ENCODE results near the gene PPY.
"Not testable (repeated sequence)": the region's sequence is repeated elsewhere in the genome, so short reads cannot be mapped to it uniquely, and the experiment has no call there.

The PPY gene

DNA sequence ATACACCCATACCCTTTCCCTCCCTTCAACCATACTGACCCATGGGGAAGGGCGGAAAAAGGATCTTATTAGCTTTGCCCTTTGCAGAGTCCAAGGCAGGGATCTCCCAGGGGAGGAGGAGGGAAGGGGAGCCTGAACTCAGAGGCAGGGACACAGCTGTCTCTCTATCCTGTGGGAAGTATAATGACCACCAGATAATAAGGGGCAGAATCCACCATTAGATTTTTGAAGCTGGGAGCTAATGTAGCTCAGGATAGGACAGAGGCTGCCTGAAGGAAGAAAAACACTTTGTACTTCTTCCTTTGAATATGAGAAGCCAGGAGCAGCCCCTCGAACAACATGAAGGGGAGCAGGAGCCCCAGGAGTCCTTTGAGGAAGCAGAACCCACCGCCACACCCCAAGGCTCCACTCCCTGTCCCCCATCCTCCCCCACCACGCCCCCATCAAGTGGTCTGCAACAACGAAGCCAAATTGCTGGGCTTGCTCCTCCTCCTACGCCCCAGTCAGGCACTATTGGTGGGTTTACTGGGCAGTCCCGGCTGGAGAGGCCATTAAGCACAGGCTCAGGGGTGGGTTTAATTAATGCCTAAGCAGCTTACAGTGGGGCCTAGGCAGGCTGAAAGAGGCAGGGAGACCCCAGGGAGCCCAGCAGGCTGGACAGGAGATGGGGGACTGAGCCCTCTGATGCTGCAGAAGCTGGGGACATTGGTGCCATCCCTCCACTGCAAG, 40.3 kb downstream of the PPY start:
- no peak for DNase-seq

DNA sequence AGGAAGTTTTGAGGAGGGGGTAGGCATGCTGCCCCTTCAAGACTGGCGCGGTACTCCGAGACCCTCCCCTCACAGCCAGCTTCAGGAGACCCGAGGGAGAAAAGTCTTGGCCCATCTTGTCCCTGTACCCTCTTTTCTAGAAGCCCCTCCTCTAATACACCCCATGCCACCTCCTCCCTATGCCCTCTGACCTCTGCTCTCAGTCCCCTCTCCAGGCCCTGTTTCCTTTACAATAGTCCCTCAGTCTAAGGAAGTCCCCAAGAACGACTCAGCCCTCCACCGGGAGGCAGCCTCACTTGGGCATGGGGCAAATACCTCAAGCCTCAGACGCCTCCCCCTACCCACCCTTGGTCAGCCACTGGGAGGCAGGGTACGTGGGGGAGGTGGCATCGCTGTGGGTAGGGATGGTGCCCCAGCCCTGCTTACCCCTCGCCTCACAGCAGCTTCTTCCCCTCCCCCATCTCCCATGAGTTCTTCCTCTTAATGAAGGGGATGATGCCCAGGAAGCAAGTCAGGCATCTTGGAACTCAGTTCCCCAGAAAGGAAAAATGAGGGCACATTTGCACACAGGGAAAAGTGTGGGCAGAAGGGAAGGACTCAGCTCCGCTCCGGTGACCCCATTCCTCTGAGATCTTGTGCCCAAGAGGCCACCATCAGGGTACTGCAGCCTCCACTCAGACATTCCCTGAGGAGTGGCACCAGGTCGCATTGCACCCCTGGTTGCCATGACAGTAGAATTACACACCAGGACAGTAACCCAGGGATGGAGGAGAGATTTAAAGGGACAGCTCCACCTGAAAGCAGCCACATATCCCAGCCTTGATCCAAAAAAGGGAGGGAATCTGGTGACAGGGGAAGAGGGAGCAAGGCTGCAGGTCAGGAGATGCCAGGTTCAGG, 41.2 kb downstream of the PPY start:
- DNase-seq, result no peak

DNA sequence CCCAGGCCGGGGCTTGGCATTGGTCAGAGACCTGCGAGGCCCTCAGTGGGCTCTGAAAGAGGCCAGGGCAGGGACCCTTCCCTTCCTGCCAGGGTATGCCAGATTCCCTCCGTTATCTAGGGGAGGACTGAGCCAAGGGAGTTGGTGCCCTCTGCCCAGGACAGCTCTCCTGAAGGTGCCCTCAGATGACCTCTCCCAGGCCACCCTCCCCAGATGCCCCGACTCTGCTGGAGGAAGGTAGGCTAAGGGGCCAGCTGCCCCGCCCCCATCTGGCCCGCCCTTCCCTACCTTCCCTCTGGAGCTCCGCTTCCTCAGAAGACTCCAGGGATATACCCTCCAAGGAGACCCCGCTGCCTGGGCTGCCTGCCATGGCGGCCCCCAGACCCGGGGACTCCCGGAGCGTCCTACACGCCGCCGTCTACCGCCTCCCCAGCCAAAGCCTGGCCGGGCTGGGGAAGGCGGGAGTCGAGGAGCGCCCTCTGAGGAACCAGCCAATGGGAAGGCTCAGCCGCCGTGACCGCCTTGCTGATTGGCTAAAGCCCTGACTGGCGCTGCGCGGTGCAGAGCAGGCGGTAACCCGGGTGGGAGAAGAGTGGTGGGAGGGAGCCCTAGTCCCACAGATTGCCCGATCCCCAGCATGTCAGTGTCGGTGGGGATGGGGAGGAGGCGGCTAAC, 42.0 kb downstream of the PPY start:
- DNase-seq, result peak; percentile 42

DNA sequence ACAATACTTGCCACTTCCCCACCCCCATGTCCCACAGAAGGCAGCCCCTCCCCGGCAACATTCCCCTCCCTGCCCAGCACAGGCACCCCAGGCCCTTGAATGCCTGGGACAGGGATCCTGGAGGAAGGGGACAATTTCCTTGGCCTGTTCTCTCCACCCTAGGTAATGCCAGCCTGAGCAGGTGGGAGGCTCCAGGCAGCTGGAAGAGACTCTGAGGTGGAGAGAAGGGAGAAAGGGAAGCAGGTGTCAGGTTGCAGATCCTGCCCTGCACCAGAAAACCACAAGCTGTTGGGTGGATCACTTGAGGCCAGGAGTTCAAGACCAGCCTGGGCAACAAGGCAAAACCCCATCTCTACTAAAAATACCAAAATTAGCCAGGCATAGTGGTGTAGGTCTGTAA, 43.8 kb downstream of the PPY start:
- DNase-seq, result no peak

GRCh38 chr17:43897831-43898230, 44.4 kb downstream of the PPY start:
- no peak for DNase-seq

GRCh38 chr17:43894494-43894893, 47.8 kb downstream of the PPY start:
- not testable (repeated sequence) for DNase-seq

DNA sequence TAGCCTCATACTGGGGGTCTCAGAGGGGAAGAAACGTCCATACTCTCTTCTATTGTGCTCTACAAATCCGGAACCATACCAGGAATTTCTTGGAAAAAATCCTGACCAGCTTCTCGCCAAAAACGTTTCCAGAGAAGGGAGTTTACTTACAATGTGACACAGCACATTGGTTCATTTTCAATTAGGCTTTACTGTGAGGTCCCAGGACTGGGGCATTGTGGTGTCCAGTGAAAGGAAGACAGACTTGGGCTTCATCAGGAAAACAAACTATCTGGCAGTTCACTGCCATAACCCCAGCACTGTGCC, 49.7 kb downstream of the PPY start:
- no peak for DNase-seq

- DNase-seq, result no peak
Measured at GRCh38 chr17:43891851-43892646, 50.2 kb downstream of the PPY start.
